Common myeloid progenitor, CD34-positive (primary cell): ENCODE data around the gene ATP9B.

Experiments
- CTCF ChIA-PET: fragments of 350-600 bp; sonication (Branson Sonifier 250); formaldehyde crosslinking; loops from one replicate; lab custom pipeline; 2021; ENCODE audit warnings: antibody characterized with exemption; lab: Charles Lee
- POLR2A ChIA-PET: fragments of 350-600 bp; sonication (Branson Sonifier 250); formaldehyde crosslinking; loops from one replicate; lab custom pipeline; 2021; ENCODE audit warnings: antibody characterized with exemption; lab: Charles Lee
- DNase-seq, 3 donors: peaks; one replicate each; pipeline versions ENCODE4 v3.0.0 to v3.0.0-alpha.2; 2013
- H3K27ac ChIP-seq, 2 experiments: 1 replicate in 1 of 2; 2 replicates in 1 of 2; pipeline ENCODE4 v1.7.0; 2013; ENCODE audit warnings: inconsistent platforms in 2 of 2, low read length in 2 of 2, mild to moderate bottlenecking in 2 of 2, low read depth in 1 of 2, moderate library complexity in 1 of 2; ENCODE audit not compliant: severe bottlenecking in 2 of 2, insufficient read depth in 1 of 2, poor library complexity in 1 of 2
- H3K27me3 ChIP-seq, 5 experiments: replicated peaks in 2 of 5; 1 replicate in 3 of 5; 2 replicates in 2 of 5; pipeline versions ENCODE4 v1.6.1 to v1.7.0; 2013; ENCODE audit warnings: low read length in 4 of 5, mild to moderate bottlenecking in 2 of 5, moderate library complexity in 2 of 5, inconsistent platforms in 1 of 5; ENCODE audit not compliant: insufficient read depth in 5 of 5, control insufficient read depth in 4 of 5
- H3K36me3 ChIP-seq, 4 experiments: 1 replicate in 2 of 4; 2 replicates in 2 of 4; pipeline versions ENCODE4 v1.6.1 to v1.7.0; 2013; ENCODE audit warnings: low read length in 3 of 4, control low read depth in 1 of 4, mild to moderate bottlenecking in 1 of 4; ENCODE audit not compliant: control insufficient read depth in 4 of 4, insufficient read depth in 4 of 4
- H3K4me1 ChIP-seq, 4 experiments: 1 replicate in 3 of 4; 2 replicates in 1 of 4; pipeline versions ENCODE4 v1.6.1 to v1.7.1; 2013; ENCODE audit warnings: low read length in 3 of 4, mild to moderate bottlenecking in 3 of 4, control low read depth in 1 of 4, inconsistent platforms in 1 of 4, moderate library complexity in 1 of 4; ENCODE audit not compliant: control insufficient read depth in 4 of 4, insufficient read depth in 4 of 4; ENCODE audit errors: control extremely low read depth in 1 of 4
- H3K4me3 ChIP-seq, 7 experiments: 1 replicate in 4 of 7; 2 replicates in 3 of 7; pipeline versions ENCODE4 v1.5.1 to v1.7.0; 2013; ENCODE audit warnings: mild to moderate bottlenecking in 7 of 7, low read length in 6 of 7, moderate library complexity in 6 of 7, inconsistent platforms in 2 of 7, low read depth in 2 of 7, control low read depth in 1 of 7; ENCODE audit not compliant: insufficient read depth in 4 of 7, control insufficient read depth in 1 of 7; ENCODE audit errors: extremely low read depth in 1 of 7
- H3K9me3 ChIP-seq, 5 experiments: 1 replicate in 4 of 5; 2 replicates in 1 of 5; pipeline versions ENCODE4 v1.6.1 to v1.7.1; 2013; ENCODE audit warnings: low read length in 4 of 5, mild to moderate bottlenecking in 2 of 5, inconsistent platforms in 1 of 5, low read depth in 1 of 5, moderate library complexity in 1 of 5; ENCODE audit not compliant: control insufficient read depth in 4 of 5, insufficient read depth in 2 of 5; ENCODE audit errors: control extremely low read depth in 1 of 5
- WGBS: methylation state at CpG from one replicate; pipeline ENCODE4 v1.1.5; 2013; ENCODE audit not compliant: insufficient coverage; 5-methylcytosine and 5-hydroxymethylcytosine counted together

The ATP9B gene

GRCh38 chr18:79062806-79063205 lies 6.4 kb upstream of the ATP9B start:
- ChIA-PET CTCF (no interaction called here), POLR2A (no interaction called here)
- H3K27me3 ChIP-seq: peaks cover 0 to 11% (median 0%) of the 10 kb centered on the region in 5 experiments

GRCh38 chr18:79064228-79064627 lies 5.0 kb upstream of the ATP9B start:
- CTCF ChIA-PET: no interaction called here
- Histone ChIP-seq H3K9me3 (peaks cover 0 to 13% (median 5%) of the 10 kb centered on the region in 5 experiments), H3K27me3 (peaks cover 0 to 11% (median 0%) of the 10 kb centered on the region in 5 experiments), H3K4me1 (peaks cover 0 to 7% (median 6%) of the 10 kb centered on the region in 4 experiments), H3K4me3 (no peak overlapping the region), H3K27ac (no peak overlapping the region), H3K36me3 (no peaks in the 10 kb centered on the region)
- 98% methylated on average over 4 of the region's 5 CpGs for WGBS
- DNase-seq: no peak
- POLR2A ChIA-PET: no interaction called here

More at GRCh38 chr18:79062806-79063205, 6.4 kb upstream of the ATP9B start:
- Histone ChIP-seq H3K36me3 (no peaks in the 10 kb centered on the region), H3K4me1 (no peaks in the 10 kb centered on the region), H3K27ac (no peak overlapping the region), H3K4me3 (no peak overlapping the region), H3K9me3 (peaks cover 0 to 13% (median 5%) of the 10 kb centered on the region in 5 experiments)
- 99% methylated on average over 6 of the region's 9 CpGs for WGBS
- no peak for DNase-seq

GRCh38 chr18:79065802-79066201 lies 3.4 kb upstream of the ATP9B start:
- no peaks in the 10 kb centered on the region for H3K36me3 ChIP-seq
- peaks cover 0 to 11% (median 0%) of the 10 kb centered on the region in 5 experiments for H3K27me3 ChIP-seq
- WGBS: 100% methylated on average over 2 of the region's 2 CpGs
- no peak overlapping the region for H3K27ac ChIP-seq
- CTCF ChIA-PET: no interaction called here
- H3K9me3 ChIP-seq: peaks cover 0 to 13% (median 5%) of the 10 kb centered on the region in 5 experiments
- H3K4me1 ChIP-seq: peaks cover 8 to 17% (median 13%) of the 10 kb centered on the region in 4 experiments
- H3K4me3 ChIP-seq: no peak overlapping the region
- no peak for DNase-seq
- POLR2A ChIA-PET: no interaction called here

GRCh38 chr18:79067611-79068010 lies 1.6 kb upstream of the ATP9B start:
- no peak for DNase-seq
- H3K27me3 ChIP-seq: peaks cover 0 to 11% (median 0%) of the 10 kb centered on the region in 5 experiments
- H3K4me1 ChIP-seq: peaks cover 8 to 22% (median 14%) of the 10 kb centered on the region in 4 experiments
- 84% methylated on average over 3 of the region's 4 CpGs for WGBS
- no peak overlapping the region for H3K27ac ChIP-seq
- POLR2A ChIA-PET: no interaction called here
- H3K9me3 ChIP-seq: peaks cover 0 to 13% (median 5%) of the 10 kb centered on the region in 5 experiments
- no peak overlapping the region for H3K4me3 ChIP-seq
- CTCF ChIA-PET: interaction anchor here (0.9 kb wide), 1 partner anchor 19 kb away, joined by 3 read pairs; no protein-coding TSS in a partner anchor
- no peaks in the 10 kb centered on the region for H3K36me3 ChIP-seq

- H3K27me3 ChIP-seq: peaks cover 0 to 11% (median 0%) of the 10 kb centered on the region in 5 experiments
- peaks cover 8 to 22% (median 14%) of the 10 kb centered on the region in 4 experiments for H3K4me1 ChIP-seq
- DNase-seq: no peak
- no peaks in the 10 kb centered on the region for H3K36me3 ChIP-seq
- POLR2A ChIA-PET: no interaction called here
- WGBS: 11% methylated on average over 49 of the region's 49 CpGs
- CTCF ChIA-PET: interaction anchor here (0.9 kb wide), 1 partner anchor 18 kb away, joined by 3 read pairs; no protein-coding TSS in a partner anchor
- peak overlapping the region; percentile 30 to 95 (median 85) for H3K4me3 ChIP-seq
- peaks cover 0 to 15% (median 5%) of the 10 kb centered on the region in 5 experiments for H3K9me3 ChIP-seq
- H3K27ac ChIP-seq: peak overlapping the region; percentile 46 to 69
Measured at GRCh38 chr18:79068341-79068936, 755 bp upstream of the ATP9B start.

GRCh38 chr18:79069717-79070151 lies 540 bp downstream of the ATP9B start:
- Histone ChIP-seq H3K27me3 (peaks cover 0 to 11% (median 0%) of the 10 kb centered on the region in 5 experiments), H3K9me3 (peaks cover 0 to 22% (median 5%) of the 10 kb centered on the region in 5 experiments), H3K4me1 (peaks cover 8 to 22% (median 14%) of the 10 kb centered on the region in 4 experiments), H3K27ac (peak overlapping the region; percentile 81 to 96), H3K36me3 (peaks cover 0 to 5% (median 4%) of the 10 kb centered on the region in 4 experiments), H3K4me3 (peak overlapping the region; percentile 83 to 95 (median 87))
- DNase-seq: peak in 1 of 3 donors; percentile 13
- ChIA-PET CTCF (interaction anchor here (1.0 kb wide), 1 partner anchor 13 kb away, joined by 4 read pairs; no protein-coding TSS in a partner anchor), POLR2A (no interaction called here)
- WGBS: 0% methylated on average over 12 of the region's 20 CpGs

GRCh38 chr18:79070486-79070885 lies 1.3 kb downstream of the ATP9B start:
- H3K4me1 ChIP-seq: peaks cover 8 to 22% (median 14%) of the 10 kb centered on the region in 4 experiments
- peaks cover 0 to 11% (median 0%) of the 10 kb centered on the region in 5 experiments for H3K27me3 ChIP-seq
- ChIA-PET CTCF (interaction anchor here (1.0 kb wide), 1 partner anchor 12 kb away, joined by 4 read pairs; no protein-coding TSS in a partner anchor), POLR2A (no interaction called here)
- no peak for DNase-seq
- H3K4me3 ChIP-seq: peak overlapping the region in 6 of 7 experiments; percentile 85 to 95 (median 91)
- peaks cover 0 to 24% (median 5%) of the 10 kb centered on the region in 5 experiments for H3K9me3 ChIP-seq
- peak overlapping the region in 1 of 2 experiments; percentile 96 for H3K27ac ChIP-seq
- 100% methylated on average over 2 of the region's 3 CpGs for WGBS
- H3K36me3 ChIP-seq: peaks cover 0 to 5% (median 4%) of the 10 kb centered on the region in 4 experiments
